Erythroblast (primary cell): Measurements from ENCODE around the gene RALB.

Experiments used
- GATA1 ChIP-seq: IDR thresholded peaks from 2 replicates; pipeline ENCODE4 v1.6.1; 2011; ENCODE audit warnings: low read depth, mild to moderate bottlenecking, control low read depth, low read length, moderate library complexity
- POLR2A ChIP-seq: IDR thresholded peaks from 2 replicates; pipeline ENCODE4 v1.6.1; 2011; ENCODE audit warnings: mild to moderate bottlenecking, low read length

GRCh38 chr2:120275617-120276400 is 23.2 kb downstream of the RALB start:
- TF ChIP-seq POLR2A (no peak), GATA1 (no peak)
